Measurements from ENCODE around the gene NECTIN2.

DNA sequence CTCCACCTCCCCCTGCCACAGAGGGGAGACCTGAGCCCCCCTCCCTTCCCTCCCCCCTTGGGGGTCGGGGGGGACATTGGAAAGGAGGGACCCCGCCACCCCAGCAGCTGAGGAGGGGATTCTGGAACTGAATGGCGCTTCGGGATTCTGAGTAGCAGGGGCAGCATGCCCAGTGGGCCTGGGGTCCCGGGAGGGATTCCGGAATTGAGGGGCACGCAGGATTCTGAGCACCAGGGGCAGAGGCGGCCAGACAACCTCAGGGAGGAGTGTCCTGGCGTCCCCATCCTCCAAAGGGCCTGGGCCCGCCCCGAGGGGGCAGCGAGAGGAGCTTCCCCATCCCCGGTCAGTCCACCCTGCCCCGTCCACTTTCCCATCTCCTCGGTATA, 57.1 kb downstream of the NECTIN2 start:
- TF ChIP-seq, protein P1, sequence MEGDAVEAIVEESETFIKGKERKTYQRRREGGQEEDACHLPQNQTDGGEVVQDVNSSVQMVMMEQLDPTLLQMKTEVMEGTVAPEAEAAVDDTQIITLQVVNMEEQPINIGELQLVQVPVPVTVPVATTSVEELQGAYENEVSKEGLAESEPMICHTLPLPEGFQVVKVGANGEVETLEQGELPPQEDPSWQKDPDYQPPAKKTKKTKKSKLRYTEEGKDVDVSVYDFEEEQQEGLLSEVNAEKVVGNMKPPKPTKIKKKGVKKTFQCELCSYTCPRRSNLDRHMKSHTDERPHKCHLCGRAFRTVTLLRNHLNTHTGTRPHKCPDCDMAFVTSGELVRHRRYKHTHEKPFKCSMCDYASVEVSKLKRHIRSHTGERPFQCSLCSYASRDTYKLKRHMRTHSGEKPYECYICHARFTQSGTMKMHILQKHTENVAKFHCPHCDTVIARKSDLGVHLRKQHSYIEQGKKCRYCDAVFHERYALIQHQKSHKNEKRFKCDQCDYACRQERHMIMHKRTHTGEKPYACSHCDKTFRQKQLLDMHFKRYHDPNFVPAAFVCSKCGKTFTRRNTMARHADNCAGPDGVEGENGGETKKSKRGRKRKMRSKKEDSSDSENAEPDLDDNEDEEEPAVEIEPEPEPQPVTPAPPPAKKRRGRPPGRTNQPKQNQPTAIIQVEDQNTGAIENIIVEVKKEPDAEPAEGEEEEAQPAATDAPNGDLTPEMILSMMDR (IDR thresholded peaks at IDR 0.05): no peak
- no peak for TF ChIP-seq EZH2 (IDR thresholded peaks at IDR 0.05)
